A673 (cell line): ENCODE results near the gene TTLL4.

Experiments
- CTCF ChIP-seq: fragments of 300-800, 200-600 bp; sonication (generic); conservative IDR thresholded peaks from 2 replicates; pipeline ENCODE4 v1.5.1; 2017; ENCODE audit warnings: low read depth, mild to moderate bottlenecking, antibody characterized with exemption, low read length, moderate library complexity, mixed read lengths
- EZH2 ChIP-seq: fragments of 200-600 bp; sonication (generic); IDR thresholded peaks from 2 replicates; pipeline ENCODE4 v1.6.1; 2017; ENCODE audit warnings: borderline replicate concordance, low read depth, mild to moderate bottlenecking, mixed read lengths, antibody characterized with exemption, low read length; ENCODE audit not compliant: poor library complexity, severe bottlenecking

GRCh38 chr2:218671654-218672566 lies 38.7 kb upstream of the TTLL4 start, which contains the start of the genes RNF25 and STK36:
- no peak for TF ChIP-seq CTCF
- TF ChIP-seq EZH2 = no peak
